Measurements from ENCODE around the gene MINDY4. TPM values are rescaled to one million over a fixed set of nuclear protein-coding genes. Genes with fewer than 3 reads are reported as not detected.

MINDY4 gene
- total and polyA plus RNA-seq, 2 donors (not counting 1 experiment from before 2014, with no cell fraction given): 0.12 to 1.1 TPM

DNA sequence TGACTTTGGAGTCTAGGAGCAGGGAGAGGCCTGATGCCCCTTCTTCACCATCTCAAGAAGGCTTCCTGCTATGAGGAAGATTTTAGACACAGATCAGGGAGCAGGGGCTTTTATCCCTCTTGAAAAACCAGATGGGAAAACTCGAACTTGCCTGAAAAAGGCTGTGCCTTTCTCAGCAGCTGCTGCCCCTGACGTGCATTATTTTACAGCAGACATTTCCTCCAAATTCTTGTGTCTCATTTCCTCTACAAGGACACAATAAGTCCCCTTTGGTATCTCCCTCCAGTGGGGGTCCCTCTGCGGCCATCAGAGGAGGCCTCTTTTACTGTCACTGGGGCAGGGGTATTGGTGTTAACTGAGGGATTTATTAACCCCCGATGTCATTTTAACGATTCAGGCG lies 102.4 kb downstream of the MINDY4 start:
- DNase-seq (no peak), ATAC-seq (ENCODE audit: low read depth) (no peak)
- intact Hi-C loops (cut with micrococcal nuclease): no loop called here
- CTCF ChIA-PET: no interaction called here
- no peaks in the 10 kb centered on the region for H3K36me3 ChIP-seq (replicated peaks in 1 of 2; ENCODE audit: control extremely low read depth in 1 of 2, control insufficient read depth in 1 of 2, extremely low read depth in 1 of 2, insufficient read depth in 2 of 2, low read length in 1 of 2)
- H3K9me3 ChIP-seq (ENCODE audit: control extremely low read depth in 1 of 3, control insufficient read depth in 2 of 3, insufficient read depth in 1 of 3, low read length in 2 of 3): peaks cover 0 to 3% (median 0%) of the 10 kb centered on the region in 3 donors
- no peaks in the 10 kb centered on the region for H4K20me1 ChIP-seq (ENCODE audit: control insufficient read depth, insufficient read depth, low read length, poor library complexity, severe bottlenecking)
- Mint-ChIP-seq H3K27ac (no peak overlapping the region), H3K27me3 (no peaks in the 10 kb centered on the region), H3K9me3 (ENCODE audit: insufficient read depth) (no peaks in the 10 kb centered on the region), H3K4me3 (no peak overlapping the region), H3K4me1 (no peaks in the 10 kb centered on the region)
- 58% methylated on average over 1 of the region's 6 CpGs for WGBS (ENCODE audit: insufficient coverage)
- H3K27me3 ChIP-seq (replicated peaks in 1 of 4; ENCODE audit: control extremely low read depth in 1 of 4, control insufficient read depth in 3 of 4, insufficient read depth in 4 of 4, low read length in 3 of 4): no peaks in the 10 kb centered on the region
- POLR2A ChIA-PET: no interaction called here
- H3K4me1 ChIP-seq (ENCODE audit: control insufficient read depth in 2 of 2, insufficient read depth in 2 of 2, low read length in 2 of 2): no peaks in the 10 kb centered on the region
- TF ChIP-seq EZH2 (IDR thresholded peaks at IDR 0.05; ENCODE audit: borderline replicate concordance, insufficient read depth, low read depth, low read length, poor library complexity, severe bottlenecking): no peak
- TF ChIP-seq, protein P1, sequence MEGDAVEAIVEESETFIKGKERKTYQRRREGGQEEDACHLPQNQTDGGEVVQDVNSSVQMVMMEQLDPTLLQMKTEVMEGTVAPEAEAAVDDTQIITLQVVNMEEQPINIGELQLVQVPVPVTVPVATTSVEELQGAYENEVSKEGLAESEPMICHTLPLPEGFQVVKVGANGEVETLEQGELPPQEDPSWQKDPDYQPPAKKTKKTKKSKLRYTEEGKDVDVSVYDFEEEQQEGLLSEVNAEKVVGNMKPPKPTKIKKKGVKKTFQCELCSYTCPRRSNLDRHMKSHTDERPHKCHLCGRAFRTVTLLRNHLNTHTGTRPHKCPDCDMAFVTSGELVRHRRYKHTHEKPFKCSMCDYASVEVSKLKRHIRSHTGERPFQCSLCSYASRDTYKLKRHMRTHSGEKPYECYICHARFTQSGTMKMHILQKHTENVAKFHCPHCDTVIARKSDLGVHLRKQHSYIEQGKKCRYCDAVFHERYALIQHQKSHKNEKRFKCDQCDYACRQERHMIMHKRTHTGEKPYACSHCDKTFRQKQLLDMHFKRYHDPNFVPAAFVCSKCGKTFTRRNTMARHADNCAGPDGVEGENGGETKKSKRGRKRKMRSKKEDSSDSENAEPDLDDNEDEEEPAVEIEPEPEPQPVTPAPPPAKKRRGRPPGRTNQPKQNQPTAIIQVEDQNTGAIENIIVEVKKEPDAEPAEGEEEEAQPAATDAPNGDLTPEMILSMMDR (IDR thresholded peaks at IDR 0.05): no peak
- H2AFZ ChIP-seq (ENCODE audit: insufficient read depth, low read depth, low read length, poor library complexity, severe bottlenecking): no peak overlapping the region
- no peak overlapping the region for H3K4me2 ChIP-seq (replicated peaks; ENCODE audit: low read depth, low read length, poor library complexity, severe bottlenecking)
- H3K4me3 ChIP-seq (ENCODE audit: control extremely low read depth in 1 of 5, extremely low read depth in 1 of 5, insufficient read depth in 1 of 5, low read depth in 2 of 5, low read length in 4 of 5): no peak overlapping the region
- H3K9ac ChIP-seq (ENCODE audit: low read length): no peak overlapping the region
- H3K27ac ChIP-seq (ENCODE audit: low read length in 2 of 2): no peak overlapping the region
- no peaks in the 10 kb centered on the region for H3K79me2 ChIP-seq (ENCODE audit: control insufficient read depth, insufficient read depth, low read length)

DNA sequence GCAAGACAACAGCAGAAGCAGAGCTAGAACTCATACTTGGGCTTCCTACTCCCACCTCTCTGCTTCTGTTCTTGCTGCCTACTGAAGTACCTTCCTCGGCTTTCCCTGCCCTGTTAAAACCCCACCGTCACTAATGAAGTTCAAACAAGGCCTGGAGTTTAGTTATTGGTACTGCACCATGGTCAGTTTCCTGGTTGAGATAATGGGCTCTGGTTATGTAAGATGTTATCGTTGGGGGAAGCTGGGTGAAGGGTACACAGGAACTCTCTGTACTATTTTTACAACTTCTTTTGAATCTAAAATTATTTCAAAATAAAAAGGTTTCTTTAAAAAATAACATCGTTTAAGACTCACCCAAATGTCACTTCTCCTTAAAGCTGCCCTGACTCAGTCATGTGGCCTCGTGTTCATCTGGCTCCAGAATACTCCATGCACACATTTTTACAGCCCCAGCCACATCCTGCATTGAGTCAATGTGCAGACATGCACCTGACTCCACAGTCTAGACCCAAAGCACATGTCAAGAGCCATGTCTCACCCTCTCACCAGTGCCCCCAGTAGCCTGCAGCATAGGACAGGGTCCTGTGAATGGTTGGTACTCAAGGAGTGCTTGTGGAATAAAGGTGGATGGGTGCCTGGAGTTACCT lies 103.6 kb downstream of the MINDY4 start:
- Histone ChIP-seq H3K4me3 (ENCODE audit: control extremely low read depth in 1 of 5, extremely low read depth in 1 of 5, insufficient read depth in 1 of 5, low read depth in 2 of 5, low read length in 4 of 5) (no peak overlapping the region), H3K79me2 (ENCODE audit: control insufficient read depth, insufficient read depth, low read length) (no peaks in the 10 kb centered on the region), H3K27me3 (replicated peaks in 1 of 4; ENCODE audit: control extremely low read depth in 1 of 4, control insufficient read depth in 3 of 4, insufficient read depth in 4 of 4, low read length in 3 of 4) (no peaks in the 10 kb centered on the region), H2AFZ (ENCODE audit: insufficient read depth, low read depth, low read length, poor library complexity, severe bottlenecking) (no peak overlapping the region), H3K9me3 (ENCODE audit: control extremely low read depth in 1 of 3, control insufficient read depth in 2 of 3, insufficient read depth in 1 of 3, low read length in 2 of 3) (peaks cover 0 to 3% (median 0%) of the 10 kb centered on the region in 3 donors), H4K20me1 (ENCODE audit: control insufficient read depth, insufficient read depth, low read length, poor library complexity, severe bottlenecking) (no peaks in the 10 kb centered on the region), H3K36me3 (replicated peaks in 1 of 2; ENCODE audit: control extremely low read depth in 1 of 2, control insufficient read depth in 1 of 2, extremely low read depth in 1 of 2, insufficient read depth in 2 of 2, low read length in 1 of 2) (no peaks in the 10 kb centered on the region), H3K4me1 (ENCODE audit: control insufficient read depth in 2 of 2, insufficient read depth in 2 of 2, low read length in 2 of 2) (no peaks in the 10 kb centered on the region), H3K27ac (ENCODE audit: low read length in 2 of 2) (no peak overlapping the region), H3K9ac (ENCODE audit: low read length) (no peak overlapping the region), H3K4me2 (replicated peaks; ENCODE audit: low read depth, low read length, poor library complexity, severe bottlenecking) (no peak overlapping the region)
- no peaks in the 10 kb centered on the region for H3K4me1 Mint-ChIP-seq
- H3K9me3 Mint-ChIP-seq (ENCODE audit: insufficient read depth): no peaks in the 10 kb centered on the region
- H3K27me3 Mint-ChIP-seq: no peaks in the 10 kb centered on the region
- ChIA-PET POLR2A (no interaction called here), CTCF (interaction anchor here (0.6 kb wide), 1 partner anchor 107 kb away, joined by 3 read pairs; no protein-coding TSS in a partner anchor)
- WGBS (ENCODE audit: insufficient coverage): 65% methylated on average over 2 of the region's 5 CpGs
- no peak overlapping the region for H3K4me3 Mint-ChIP-seq
- no peak overlapping the region for H3K27ac Mint-ChIP-seq
- intact Hi-C loops (cut with micrococcal nuclease): no loop called here
- DNase-seq (no peak), ATAC-seq (ENCODE audit: low read depth) (no peak)
- TF ChIP-seq EZH2 (IDR thresholded peaks at IDR 0.05; ENCODE audit: borderline replicate concordance, insufficient read depth, low read depth, low read length, poor library complexity, severe bottlenecking): no peak
